ENCODE data around the gene MDC1.

DNA sequence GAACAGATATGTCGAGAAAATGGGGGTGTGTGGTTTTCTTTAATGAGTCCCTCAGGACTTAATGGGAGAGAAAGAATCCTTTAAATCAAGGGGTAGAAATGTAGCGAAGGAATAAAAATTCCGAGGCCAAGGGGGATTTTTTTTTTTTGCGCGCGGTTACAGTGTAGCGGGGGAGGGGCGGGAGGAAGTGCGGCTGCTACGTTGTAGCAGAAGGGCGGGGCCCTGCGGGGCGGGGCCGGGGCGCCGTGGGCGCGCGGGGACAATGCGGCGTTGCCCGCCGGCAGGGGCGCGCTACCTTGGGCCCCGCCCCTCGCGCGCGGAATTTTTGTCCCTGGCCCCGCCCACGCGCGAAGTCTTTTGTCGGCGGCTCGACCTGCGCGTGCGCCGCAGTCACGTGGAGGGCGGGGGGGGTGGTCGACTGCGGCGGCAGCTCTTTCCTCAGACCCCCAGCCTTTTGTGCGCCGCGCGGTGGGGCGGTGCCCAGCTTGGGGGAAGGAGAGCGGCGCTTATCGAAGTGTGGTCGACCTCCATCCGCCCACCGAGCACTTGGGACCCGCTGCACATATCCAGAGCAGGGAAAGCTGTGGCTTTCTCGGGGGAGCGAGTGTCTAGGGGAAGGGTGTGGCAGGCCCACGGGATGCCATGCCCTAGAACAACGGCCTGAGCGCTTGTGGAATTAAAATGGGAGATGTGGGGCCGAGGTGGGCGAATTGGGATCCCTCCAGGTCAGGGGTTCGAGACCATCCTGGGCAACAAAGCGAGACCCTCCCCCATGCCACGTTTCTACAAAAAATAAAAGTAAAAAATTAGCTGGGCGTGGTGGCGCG is 4.3 kb upstream of the MDC1 start:
- TF ChIP-seq, protein P1, sequence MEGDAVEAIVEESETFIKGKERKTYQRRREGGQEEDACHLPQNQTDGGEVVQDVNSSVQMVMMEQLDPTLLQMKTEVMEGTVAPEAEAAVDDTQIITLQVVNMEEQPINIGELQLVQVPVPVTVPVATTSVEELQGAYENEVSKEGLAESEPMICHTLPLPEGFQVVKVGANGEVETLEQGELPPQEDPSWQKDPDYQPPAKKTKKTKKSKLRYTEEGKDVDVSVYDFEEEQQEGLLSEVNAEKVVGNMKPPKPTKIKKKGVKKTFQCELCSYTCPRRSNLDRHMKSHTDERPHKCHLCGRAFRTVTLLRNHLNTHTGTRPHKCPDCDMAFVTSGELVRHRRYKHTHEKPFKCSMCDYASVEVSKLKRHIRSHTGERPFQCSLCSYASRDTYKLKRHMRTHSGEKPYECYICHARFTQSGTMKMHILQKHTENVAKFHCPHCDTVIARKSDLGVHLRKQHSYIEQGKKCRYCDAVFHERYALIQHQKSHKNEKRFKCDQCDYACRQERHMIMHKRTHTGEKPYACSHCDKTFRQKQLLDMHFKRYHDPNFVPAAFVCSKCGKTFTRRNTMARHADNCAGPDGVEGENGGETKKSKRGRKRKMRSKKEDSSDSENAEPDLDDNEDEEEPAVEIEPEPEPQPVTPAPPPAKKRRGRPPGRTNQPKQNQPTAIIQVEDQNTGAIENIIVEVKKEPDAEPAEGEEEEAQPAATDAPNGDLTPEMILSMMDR (IDR thresholded peaks at IDR 0.05): peak; percentile 32 to 79 (median 61)
- peak in 2 of 3 donors; percentile 37 to 39 for TF ChIP-seq POLR2A (IDR thresholded peaks at IDR 0.05)

Measured in body of pancreas (tissue), 4 donors.